K562 (cell line): ENCODE measurements around the gene PGAP2. TPM values are rescaled to one million over a fixed set of nuclear protein-coding genes. Genes with fewer than 3 reads are reported as not detected.

Source experiments
- BDP1 ChIP-seq: IDR thresholded peaks from 3 replicates; pipeline ENCODE4 v1.6.1; 2011; ENCODE audit not compliant: insufficient read length, insufficient read depth
- HDAC1 ChIP-seq, 2 experiments: fragments of 450-650 bp; IDR thresholded peaks; 2 replicates each; pipeline ENCODE4 v1.6.1; 2016 to 2017; ENCODE audit warnings: inconsistent platforms in 1 of 2, mild to moderate bottlenecking in 1 of 2, moderate library complexity in 1 of 2
- JUND ChIP-seq, 2 experiments: IDR thresholded peaks; 2 replicates in 1 of 2; 3 replicates in 1 of 2; pipeline ENCODE4 v1.6.1; 2011; ENCODE audit warnings: borderline replicate concordance in 2 of 2, low read depth in 2 of 2, low read length in 2 of 2, improper control_type of control experiment in 1 of 2, missing biosample characterization in 1 of 2, missing genetic modification characterization in 1 of 2, missing genetic modification reagents in 1 of 2
- PHF20 ChIP-seq: fragments of 450-650 bp; IDR thresholded peaks from 2 replicates; pipeline ENCODE4 v1.6.1; 2018; ENCODE audit not compliant: partially characterized antibody
- PRMT5 ChIP-seq: sonication (generic); formaldehyde crosslinking; IDR thresholded peaks from 2 replicates; pipeline ENCODE4 v1.5.0; 2020; ENCODE audit warnings: missing genetic modification reagents
- RBM17 ChIP-seq: fragments of 200-400 bp; formaldehyde crosslinking; IDR thresholded peaks from 2 replicates; pipeline ENCODE4 v1.6.1; 2017; ENCODE audit warnings: low read depth, mild to moderate bottlenecking, low read length, borderline replicate concordance
- RNF2 ChIP-seq: sonication (generic); IDR thresholded peaks from 2 replicates; pipeline ENCODE4 v1.6.1; 2016
- SPI1 ChIP-seq: IDR thresholded peaks from 2 replicates; pipeline ENCODE4 v1.6.1; 2011; ENCODE audit warnings: low read depth, low read length, control low read depth, borderline replicate concordance
- SREBF1 ChIP-seq: fragments of 150-350 bp; IDR thresholded peaks from 2 replicates; pipeline ENCODE4 v1.6.1; 2014; ENCODE audit warnings: antibody characterized with exemption, low read depth, low read length, borderline replicate concordance
- STAG1 ChIP-seq: sonication (generic); formaldehyde crosslinking; IDR thresholded peaks from 2 replicates; pipeline ENCODE4 v1.5.0; 2020; ENCODE audit warnings: missing genetic modification reagents, borderline replicate concordance
- TCFL5 ChIP-seq: fragments of 250-450 bp; sonication (Bioruptor Pico); conservative IDR thresholded peaks from 2 replicates; pipeline ENCODE4 v1.6.1; 2021; ENCODE audit warnings: mild to moderate bottlenecking, moderate library complexity, matching md5 sums
- TOE1 ChIP-seq, 2 experiments: fragments of 450-650 bp in 1 of 2; sonication (generic) in 1 of 2; formaldehyde crosslinking in 1 of 2; IDR thresholded peaks; 2 replicates each; pipeline versions ENCODE4 v1.7.1 to v1.8.0; 2016 to 2022; ENCODE audit warnings: borderline replicate concordance in 2 of 2, mild to moderate bottlenecking in 2 of 2, antibody characterized with exemption in 1 of 2, inconsistent platforms in 1 of 2, low read depth in 1 of 2, missing genetic modification reagents in 1 of 2, moderate library complexity in 1 of 2
- ZBTB7A ChIP-seq: IDR thresholded peaks from 2 replicates; pipeline ENCODE4 v1.6.1; 2011; ENCODE audit warnings: low read depth, mild to moderate bottlenecking, low read length, moderate library complexity, borderline replicate concordance; ENCODE audit not compliant: control insufficient read depth
- ZFP30 ChIP-seq: fragments of 250-450 bp; sonication (Bioruptor Pico); IDR thresholded peaks from 2 replicates; pipeline ENCODE4 v1.8.0; 2022; ENCODE audit warnings: moderate library complexity, mild to moderate bottlenecking, inconsistent platforms, borderline replicate concordance
- ZNF324 ChIP-seq: fragments of 250-450 bp; sonication (Bioruptor Pico); IDR thresholded peaks from 2 replicates; pipeline ENCODE4 v1.4.0; 2020; ENCODE audit warnings: mild to moderate bottlenecking
- ZNF41 ChIP-seq: fragments of 250-450 bp; sonication (Bioruptor Pico); conservative IDR thresholded peaks from 2 replicates; pipeline ENCODE4 v1.4.0; 2020; ENCODE audit warnings: mild to moderate bottlenecking
- ZNF696 ChIP-seq: fragments of 250-450 bp; sonication (Bioruptor Pico); conservative IDR thresholded peaks from 2 replicates; pipeline ENCODE4 v1.4.0; 2020; ENCODE audit warnings: mild to moderate bottlenecking, moderate library complexity
- polyA plus RNA-seq, 8 experiments: library from polyadenylated mRNA; depleted of rRNA in 4 of 8; stranded (reverse) in 5 of 8; unstranded in 3 of 8; fragments of >200 nt; fragmentation: Nextera tagmentation in 2 of 8; fragmentation: Illumina TruSeq in 1 of 8; extraction: Ambion mirVana in 2 of 8; extraction: Trizol in 1 of 8; gene quantifications; 2 replicates each; pipeline versions ENCODE4 v1.2.1 to v1.2.3, GENCODE V29; 2011 to 2014; ENCODE audit warnings: inconsistent platforms in 1 of 8, missing spikeins in 1 of 8
- total RNA-seq, 7 experiments: library from RNA; depleted of rRNA in 6 of 7; stranded (reverse); fragments of >200 nt in 6 of 7; fragmentation: Illumina TruSeq in 2 of 7; extraction: Trizol in 2 of 7; gene quantifications; 2 replicates each; pipeline versions ENCODE4 v1.2.1 to v1.2.3, GENCODE V29; 2011 to 2021; ENCODE audit warnings: low replicate concordance in 1 of 7
- TF ChIP-seq, protein P1 (sequence below): fragments of 250-450 bp; sonication (Bioruptor Pico); IDR thresholded peaks from 2 replicates; pipeline ENCODE4 v1.4.0; 2020; ENCODE audit warnings: mild to moderate bottlenecking, moderate library complexity, borderline replicate concordance
- TF ChIP-seq, protein P2 (sequence below): conservative IDR thresholded peaks from 2 replicates; pipeline ENCODE4 v1.6.1; 2011; ENCODE audit warnings: low read depth, mild to moderate bottlenecking, low read length; ENCODE audit not compliant: control insufficient read depth
- TF ChIP-seq, protein P3 (sequence below): IDR thresholded peaks from 2 replicates; pipeline ENCODE4 v1.6.1; 2011; ENCODE audit warnings: borderline replicate concordance, low read depth, mild to moderate bottlenecking, moderate library complexity, low read length; ENCODE audit not compliant: insufficient read depth, poor library complexity, severe bottlenecking

The PGAP2 gene
- total and polyA plus RNA-seq, 9 of the 15 experiments (the other 6 are each of a cell fraction or from before 2014, with no cell fraction given): 17.9 to 47.2 (median 33.7) TPM

DNA sequence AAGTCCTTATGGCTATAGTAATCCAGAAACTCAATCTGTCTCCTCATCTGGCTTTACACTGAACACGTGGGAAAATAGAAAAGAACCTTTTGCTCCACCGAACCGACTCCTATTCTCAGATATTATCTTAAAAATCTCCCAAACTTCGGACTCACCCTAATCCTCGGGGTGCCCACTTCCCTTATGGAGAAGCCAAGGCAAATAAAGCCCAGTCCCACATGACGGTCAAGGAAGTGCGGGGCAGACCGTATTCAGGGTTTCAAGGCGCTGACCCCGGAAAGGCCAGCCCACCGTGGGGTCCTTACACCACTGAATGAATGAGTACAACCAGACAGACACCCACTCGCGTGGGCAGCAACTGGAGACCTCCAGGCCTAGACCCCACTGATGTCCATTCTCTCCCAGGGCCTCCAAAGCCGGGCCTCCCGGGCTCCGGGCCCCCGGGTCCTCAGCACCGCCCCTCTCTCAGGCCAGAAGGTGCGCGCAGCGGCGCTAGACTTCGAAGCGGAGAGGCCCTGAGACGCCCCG, 11.5 kb upstream of the PGAP2 start (continued):
- TF ChIP-seq, protein P1, sequence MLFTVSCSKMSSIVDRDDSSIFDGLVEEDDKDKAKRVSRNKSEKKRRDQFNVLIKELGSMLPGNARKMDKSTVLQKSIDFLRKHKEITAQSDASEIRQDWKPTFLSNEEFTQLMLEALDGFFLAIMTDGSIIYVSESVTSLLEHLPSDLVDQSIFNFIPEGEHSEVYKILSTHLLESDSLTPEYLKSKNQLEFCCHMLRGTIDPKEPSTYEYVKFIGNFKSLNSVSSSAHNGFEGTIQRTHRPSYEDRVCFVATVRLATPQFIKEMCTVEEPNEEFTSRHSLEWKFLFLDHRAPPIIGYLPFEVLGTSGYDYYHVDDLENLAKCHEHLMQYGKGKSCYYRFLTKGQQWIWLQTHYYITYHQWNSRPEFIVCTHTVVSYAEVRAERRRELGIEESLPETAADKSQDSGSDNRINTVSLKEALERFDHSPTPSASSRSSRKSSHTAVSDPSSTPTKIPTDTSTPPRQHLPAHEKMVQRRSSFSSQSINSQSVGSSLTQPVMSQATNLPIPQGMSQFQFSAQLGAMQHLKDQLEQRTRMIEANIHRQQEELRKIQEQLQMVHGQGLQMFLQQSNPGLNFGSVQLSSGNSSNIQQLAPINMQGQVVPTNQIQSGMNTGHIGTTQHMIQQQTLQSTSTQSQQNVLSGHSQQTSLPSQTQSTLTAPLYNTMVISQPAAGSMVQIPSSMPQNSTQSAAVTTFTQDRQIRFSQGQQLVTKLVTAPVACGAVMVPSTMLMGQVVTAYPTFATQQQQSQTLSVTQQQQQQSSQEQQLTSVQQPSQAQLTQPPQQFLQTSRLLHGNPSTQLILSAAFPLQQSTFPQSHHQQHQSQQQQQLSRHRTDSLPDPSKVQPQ: no peak
- TF ChIP-seq PHF20 (no peak), ZNF324 (CRISPR knock-in tag) (no peak), RNF2 (no peak), TOE1 (IDR thresholded peaks at IDR 0.05; ENCODE audit: borderline replicate concordance) (0 out of 2 replicates have a peak, but pooled peaks have one; percentile 22), TOE1 (CRISPR knock-in tag; IDR thresholded peaks at IDR 0.05; ENCODE audit: borderline replicate concordance, low read depth) (no peak), STAG1 (0 out of 2 replicates have a peak, but pooled peaks have one; percentile 9), SREBF1 (no peak), PRMT5 (no peak), HDAC1 (IDR thresholded peaks at IDR 0.05) (no peak), ZNF696 (CRISPR knock-in tag) (no peak), ZNF41 (CRISPR knock-in tag) (no peak), ZBTB7A (peak; percentile 10; the same call in 1 of the 2 replicates), RBM17 (no peak), TCFL5 (CRISPR knock-in tag) (no peak), BDP1 (no peak), JUND (IDR thresholded peaks at IDR 0.05; ENCODE audit: borderline replicate concordance, low read depth, low read length) (no peak), JUND (tag; IDR thresholded peaks at IDR 0.05; ENCODE audit: borderline replicate concordance, low read depth, low read length) (no peak), SPI1 (no peak), ZFP30 (no peak)
- TF ChIP-seq, protein P2, sequence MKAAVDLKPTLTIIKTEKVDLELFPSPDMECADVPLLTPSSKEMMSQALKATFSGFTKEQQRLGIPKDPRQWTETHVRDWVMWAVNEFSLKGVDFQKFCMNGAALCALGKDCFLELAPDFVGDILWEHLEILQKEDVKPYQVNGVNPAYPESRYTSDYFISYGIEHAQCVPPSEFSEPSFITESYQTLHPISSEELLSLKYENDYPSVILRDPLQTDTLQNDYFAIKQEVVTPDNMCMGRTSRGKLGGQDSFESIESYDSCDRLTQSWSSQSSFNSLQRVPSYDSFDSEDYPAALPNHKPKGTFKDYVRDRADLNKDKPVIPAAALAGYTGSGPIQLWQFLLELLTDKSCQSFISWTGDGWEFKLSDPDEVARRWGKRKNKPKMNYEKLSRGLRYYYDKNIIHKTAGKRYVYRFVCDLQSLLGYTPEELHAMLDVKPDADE: 0 out of 2 replicates have a peak, but pooled peaks have one; percentile 12
- TF ChIP-seq, protein P3, sequence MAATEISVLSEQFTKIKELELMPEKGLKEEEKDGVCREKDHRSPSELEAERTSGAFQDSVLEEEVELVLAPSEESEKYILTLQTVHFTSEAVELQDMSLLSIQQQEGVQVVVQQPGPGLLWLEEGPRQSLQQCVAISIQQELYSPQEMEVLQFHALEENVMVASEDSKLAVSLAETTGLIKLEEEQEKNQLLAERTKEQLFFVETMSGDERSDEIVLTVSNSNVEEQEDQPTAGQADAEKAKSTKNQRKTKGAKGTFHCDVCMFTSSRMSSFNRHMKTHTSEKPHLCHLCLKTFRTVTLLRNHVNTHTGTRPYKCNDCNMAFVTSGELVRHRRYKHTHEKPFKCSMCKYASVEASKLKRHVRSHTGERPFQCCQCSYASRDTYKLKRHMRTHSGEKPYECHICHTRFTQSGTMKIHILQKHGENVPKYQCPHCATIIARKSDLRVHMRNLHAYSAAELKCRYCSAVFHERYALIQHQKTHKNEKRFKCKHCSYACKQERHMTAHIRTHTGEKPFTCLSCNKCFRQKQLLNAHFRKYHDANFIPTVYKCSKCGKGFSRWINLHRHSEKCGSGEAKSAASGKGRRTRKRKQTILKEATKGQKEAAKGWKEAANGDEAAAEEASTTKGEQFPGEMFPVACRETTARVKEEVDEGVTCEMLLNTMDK: peak; percentile 19
